ENCODE results near the gene NCR3LG1. TPM values are rescaled to one million over a fixed set of nuclear protein-coding genes. Genes with fewer than 3 reads are reported as not detected.

The NCR3LG1 gene
- total and polyA plus RNA-seq, 9 of the 15 experiments (the other 6 are each of a cell fraction or from before 2014, with no cell fraction given): 4.1 to 39.8 (median 25.1) TPM

DNA sequence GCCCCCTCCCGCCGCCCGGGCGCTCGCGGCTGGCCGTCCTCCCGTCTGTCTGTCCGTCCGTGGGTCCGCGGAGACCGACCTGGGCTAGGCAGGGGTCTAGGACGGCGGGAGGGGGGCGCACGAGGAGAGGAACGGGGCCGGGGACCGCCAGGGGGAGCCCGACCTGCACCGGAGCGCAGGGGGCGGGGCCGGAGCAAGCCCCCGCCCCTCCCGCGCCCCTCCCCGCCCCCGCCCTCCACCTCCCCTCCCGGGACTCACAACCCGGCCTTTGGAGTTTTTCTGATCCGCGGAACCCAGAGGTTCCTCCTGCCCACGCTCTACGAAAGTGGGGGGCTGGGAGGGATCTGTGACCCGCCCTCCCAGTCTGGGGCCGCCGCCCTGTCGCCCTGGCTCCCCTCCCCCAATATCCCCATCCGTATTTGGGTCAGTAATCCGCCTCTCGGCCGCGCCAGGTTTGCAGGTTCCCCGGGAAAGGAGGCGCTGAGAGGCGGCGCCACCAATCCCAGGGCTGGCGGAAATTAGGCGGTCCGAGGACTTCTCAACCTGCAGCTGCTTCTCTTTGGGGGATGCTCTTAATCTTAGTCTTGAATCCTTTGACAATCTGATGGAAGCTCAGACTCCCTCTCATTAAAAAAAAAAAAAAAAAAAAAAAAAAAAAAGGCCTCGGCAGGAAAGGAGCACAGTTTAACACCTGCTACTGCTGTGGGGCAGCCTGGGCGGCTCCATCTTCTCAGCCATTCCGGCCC is 37.8 kb downstream of the NCR3LG1 start (continued):
- TF ChIP-seq, protein P1, sequence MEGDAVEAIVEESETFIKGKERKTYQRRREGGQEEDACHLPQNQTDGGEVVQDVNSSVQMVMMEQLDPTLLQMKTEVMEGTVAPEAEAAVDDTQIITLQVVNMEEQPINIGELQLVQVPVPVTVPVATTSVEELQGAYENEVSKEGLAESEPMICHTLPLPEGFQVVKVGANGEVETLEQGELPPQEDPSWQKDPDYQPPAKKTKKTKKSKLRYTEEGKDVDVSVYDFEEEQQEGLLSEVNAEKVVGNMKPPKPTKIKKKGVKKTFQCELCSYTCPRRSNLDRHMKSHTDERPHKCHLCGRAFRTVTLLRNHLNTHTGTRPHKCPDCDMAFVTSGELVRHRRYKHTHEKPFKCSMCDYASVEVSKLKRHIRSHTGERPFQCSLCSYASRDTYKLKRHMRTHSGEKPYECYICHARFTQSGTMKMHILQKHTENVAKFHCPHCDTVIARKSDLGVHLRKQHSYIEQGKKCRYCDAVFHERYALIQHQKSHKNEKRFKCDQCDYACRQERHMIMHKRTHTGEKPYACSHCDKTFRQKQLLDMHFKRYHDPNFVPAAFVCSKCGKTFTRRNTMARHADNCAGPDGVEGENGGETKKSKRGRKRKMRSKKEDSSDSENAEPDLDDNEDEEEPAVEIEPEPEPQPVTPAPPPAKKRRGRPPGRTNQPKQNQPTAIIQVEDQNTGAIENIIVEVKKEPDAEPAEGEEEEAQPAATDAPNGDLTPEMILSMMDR (IDR thresholded peaks at IDR 0.05 in 2 of 3, conservative IDR thresholded peaks at IDR 0.05 in 1 of 3; ENCODE audit: insufficient read depth in 2 of 3, low read depth in 1 of 3, low read length in 3 of 3): peak; percentile 38 to 80 (median 63); a peak in 5 of 6 replicates
- TF ChIP-seq NR4A1 (CRISPR knock-in tag; IDR thresholded peaks at IDR 0.05) (no peak), NR4A1 (tag; IDR thresholded peaks at IDR 0.05) (no peak), EHMT2 (IDR thresholded peaks at IDR 0.05) (no peak), NONO (IDR thresholded peaks at IDR 0.05; ENCODE audit: low read depth in 2 of 2, low read length in 1 of 2) (peak in 1 of 2 experiments; percentile 70; a peak in 1 of 4 replicates), KDM1A (IDR thresholded peaks at IDR 0.05) (no peak), ZNF551 (CRISPR knock-in tag; IDR thresholded peaks at IDR 0.05) (no peak), ATF3 (IDR thresholded peaks at IDR 0.05) (no peak), ATF3 (CRISPR knock-in tag; conservative IDR thresholded peaks at IDR 0.05) (no peak), HMGN3 (IDR thresholded peaks at IDR 0.05; ENCODE audit: borderline replicate concordance, extremely low read depth, insufficient read length, low read depth, low read length) (no peak), TEAD2 (tag; IDR thresholded peaks at IDR 0.05) (no peak), MYC (IDR thresholded peaks at IDR 0.05; ENCODE audit: low read depth, low read length) (peak; percentile 51; the same call in 1 of the 2 replicates), MYC (CRISPR knock-in tag; IDR thresholded peaks at IDR 0.05; ENCODE audit: borderline replicate concordance, low read depth) (no peak), ZNF589 (CRISPR knock-in tag; IDR thresholded peaks at IDR 0.05; ENCODE audit: low read depth) (no peak), FOS (IDR thresholded peaks at IDR 0.05; ENCODE audit: extremely low read depth, insufficient read length) (no peak), CTBP1 (IDR thresholded peaks at IDR 0.05; ENCODE audit: borderline replicate concordance) (peak; percentile 38; the same call in 1 of the 2 replicates), SRF (CRISPR knock-in tag; IDR thresholded peaks at IDR 0.05) (no peak), CCNT2 (IDR thresholded peaks at IDR 0.05; ENCODE audit: borderline replicate concordance, extremely low read depth, insufficient read length, low read depth, low read length) (peak; percentile 20), CBX2 (IDR thresholded peaks at IDR 0.05; ENCODE audit: insufficient read depth, low read length, poor library complexity, severe bottlenecking) (no peak), EZH2 (IDR thresholded peaks at IDR 0.05; ENCODE audit: borderline replicate concordance, low read depth, low read length) (no peak), BRF1 (IDR thresholded peaks at IDR 0.05; ENCODE audit: borderline replicate concordance, extremely low read depth, insufficient read length) (no peak), KDM5B (IDR thresholded peaks at IDR 0.05; ENCODE audit: insufficient replicate concordance, low read depth, low read length) (no peak)
- TF ChIP-seq, protein P2, sequence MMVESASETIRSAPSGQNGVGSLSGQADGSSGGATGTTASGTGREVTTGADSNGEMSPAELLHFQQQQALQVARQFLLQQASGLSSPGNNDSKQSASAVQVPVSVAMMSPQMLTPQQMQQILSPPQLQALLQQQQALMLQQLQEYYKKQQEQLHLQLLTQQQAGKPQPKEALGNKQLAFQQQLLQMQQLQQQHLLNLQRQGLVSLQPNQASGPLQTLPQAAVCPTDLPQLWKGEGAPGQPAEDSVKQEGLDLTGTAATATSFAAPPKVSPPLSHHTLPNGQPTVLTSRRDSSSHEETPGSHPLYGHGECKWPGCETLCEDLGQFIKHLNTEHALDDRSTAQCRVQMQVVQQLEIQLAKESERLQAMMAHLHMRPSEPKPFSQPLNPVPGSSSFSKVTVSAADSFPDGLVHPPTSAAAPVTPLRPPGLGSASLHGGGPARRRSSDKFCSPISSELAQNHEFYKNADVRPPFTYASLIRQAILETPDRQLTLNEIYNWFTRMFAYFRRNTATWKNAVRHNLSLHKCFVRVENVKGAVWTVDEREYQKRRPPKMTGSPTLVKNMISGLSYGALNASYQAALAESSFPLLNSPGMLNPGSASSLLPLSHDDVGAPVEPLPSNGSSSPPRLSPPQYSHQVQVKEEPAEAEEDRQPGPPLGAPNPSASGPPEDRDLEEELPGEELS (CRISPR knock-in tag; IDR thresholded peaks at IDR 0.05; ENCODE audit: borderline replicate concordance): 0 out of 2 replicates have a peak, but pooled peaks have one; percentile 38

Data from K562 (cell line).